ENCODE results near the gene CD9.
A peak's percentile ranks its signal among the peaks of the same experiment; 100 is the strongest.

Gene CD9

GRCh38 chr12:6222078-6222654 lies 22.0 kb downstream of the CD9 start:
- DNase-seq, result no peak

- DNase-seq, result no peak
Measured at GRCh38 chr12:6223545-6223944, 23.3 kb downstream of the CD9 start.

GRCh38 chr12:6224550-6224949 lies 24.4 kb downstream of the CD9 start:
- no peak for DNase-seq

GRCh38 chr12:6225630-6226001 lies 25.4 kb downstream of the CD9 start:
- no peak for DNase-seq

GRCh38 chr12:6226002-6226678 lies 25.9 kb downstream of the CD9 start:
- DNase-seq, result no peak

GRCh38 chr12:6226679-6227051 lies 26.5 kb downstream of the CD9 start:
- no peak for DNase-seq

GRCh38 chr12:6228535-6229223 lies 28.5 kb downstream of the CD9 start:
- DNase-seq, result no peak

- peak; percentile 75 for DNase-seq
Measured at GRCh38 chr12:6229224-6230218, 29.3 kb downstream of the CD9 start.

- DNase-seq, result peak; percentile 60
Measured at GRCh38 chr12:6230321-6231110, 30.3 kb downstream of the CD9 start.

GRCh38 chr12:6231359-6232268 lies 31.4 kb downstream of the CD9 start:
- DNase-seq, result no peak

GRCh38 chr12:6233121-6233971 lies 33.1 kb downstream of the CD9 start:
- DNase-seq, result no peak

GRCh38 chr12:6234214-6234613 lies 34.0 kb downstream of the CD9 start:
- no peak for DNase-seq

- no peak for DNase-seq
Measured at GRCh38 chr12:6234906-6235305, 34.7 kb downstream of the CD9 start.

- no peak for DNase-seq
Measured at GRCh38 chr12:6235499-6235898, 35.3 kb downstream of the CD9 start.

- DNase-seq, result no peak
Measured at GRCh38 chr12:6235906-6236640, 35.9 kb downstream of the CD9 start.

GRCh38 chr12:6236641-6236940 lies 36.4 kb downstream of the CD9 start:
- no peak for DNase-seq

- no peak for DNase-seq
Measured at GRCh38 chr12:6237830-6238229, 37.6 kb downstream of the CD9 start.

GRCh38 chr12:6238875-6239274 lies 38.7 kb downstream of the CD9 start:
- DNase-seq, result no peak

- DNase-seq, result no peak
Measured at GRCh38 chr12:6241495-6241894, 41.3 kb downstream of the CD9 start.

GRCh38 chr12:6249580-6249979 lies 49.4 kb downstream of the CD9 start:
- no peak for DNase-seq

Data from SIG-M5 (cell line).